SK-N-MC (cell line): Measurements from ENCODE around the gene C1QTNF8.

Experiments
- EZH2 ChIP-seq: fragments of 200-600 bp; sonication (generic); IDR thresholded peaks from one replicate; pipeline ENCODE4 v1.6.1; 2017; ENCODE audit warnings: antibody characterized with exemption
- FOXP2 ChIP-seq: optimal IDR thresholded peaks from 2 replicates; pipeline ENCODE3; 2011; ENCODE audit warnings: mild to moderate bottlenecking, moderate library complexity; ENCODE audit not compliant: insufficient read depth; ENCODE audit errors: extremely low read length, control extremely low read depth
- POLR2AphosphoS5 ChIP-seq: IDR thresholded peaks from 2 replicates; pipeline ENCODE4 v1.6.1; 2012; ENCODE audit warnings: mild to moderate bottlenecking, low read depth, low read length, borderline replicate concordance

GRCh38 chr16:1042866-1043265 is 53.2 kb downstream of the C1QTNF8 start:
- TF ChIP-seq EZH2 (no peak), POLR2AphosphoS5 (no peak), FOXP2 (no peak)
